H9 (cell line): ENCODE data around the gene CYTH4. TPM values are rescaled to one million over a fixed set of nuclear protein-coding genes. Genes with fewer than 3 reads are reported as not detected.

ENCODE experiments used
- DNase-seq: peaks from one replicate; pipeline ENCODE4 v3.0.0-alpha.2; 2017
- H2AFZ ChIP-seq: one replicate; pipeline ENCODE4 v1.6.1; 2013; ENCODE audit warnings: mild to moderate bottlenecking, low read length, control low read depth, moderate library complexity
- H2AK5ac ChIP-seq: 2 replicates; pipeline ENCODE4 v1.6.1; 2013; ENCODE audit warnings: low read length, control low read depth, mixed read lengths; ENCODE audit not compliant: insufficient read length
- H2BK120ac ChIP-seq: one replicate; pipeline ENCODE4 v1.6.1; 2013; ENCODE audit warnings: low read depth, mild to moderate bottlenecking, low read length, control low read depth, inconsistent platforms; ENCODE audit not compliant: poor library complexity, severe bottlenecking
- H2BK12ac ChIP-seq: 2 replicates; pipeline ENCODE4 v1.6.1; 2013; ENCODE audit warnings: low read length, control low read depth, mixed read lengths, low read depth; ENCODE audit not compliant: insufficient read length
- H2BK15ac ChIP-seq: 2 replicates; pipeline ENCODE4 v1.6.1; 2013; ENCODE audit warnings: low read depth, low read length, control low read depth
- H2BK20ac ChIP-seq: one replicate; pipeline ENCODE4 v1.6.1; 2013; ENCODE audit warnings: low read depth, mild to moderate bottlenecking, low read length, control low read depth, inconsistent platforms; ENCODE audit not compliant: poor library complexity, severe bottlenecking
- H2BK5ac ChIP-seq: 2 replicates; pipeline ENCODE4 v1.6.1; 2013; ENCODE audit warnings: low read length, control low read depth, mixed read lengths; ENCODE audit not compliant: insufficient read length
- H3K14ac ChIP-seq: 2 replicates; pipeline ENCODE4 v1.6.1; 2013; ENCODE audit warnings: low read length, control low read depth; ENCODE audit not compliant: insufficient read depth
- H3K18ac ChIP-seq: 2 replicates; pipeline ENCODE4 v1.6.1; 2013; ENCODE audit warnings: low read depth, mild to moderate bottlenecking, mixed read lengths, low read length, control low read depth; ENCODE audit not compliant: insufficient read length
- H3K23ac ChIP-seq: 2 replicates; pipeline ENCODE4 v1.6.1; 2013; ENCODE audit warnings: low read length, control low read depth, mixed read lengths, low read depth; ENCODE audit not compliant: insufficient read length
- H3K23me2 ChIP-seq: 2 replicates; pipeline ENCODE4 v1.6.1; 2013; ENCODE audit warnings: low read depth, mild to moderate bottlenecking, mixed read lengths, low read length, control low read depth; ENCODE audit not compliant: insufficient read length, poor library complexity, severe bottlenecking
- H3K27ac ChIP-seq: 2 replicates; pipeline ENCODE4 v1.5.1; 2013; ENCODE audit warnings: low read length, control low read depth, mixed read lengths, low read depth; ENCODE audit not compliant: insufficient read length
- H3K27me3 ChIP-seq: 2 replicates; pipeline ENCODE4 v1.6.1; 2013; ENCODE audit warnings: low read length, control low read depth, inconsistent platforms; ENCODE audit not compliant: insufficient read depth
- H3K4ac ChIP-seq: 2 replicates; pipeline ENCODE4 v1.6.1; 2013; ENCODE audit warnings: low read depth, mild to moderate bottlenecking, control low read depth, inconsistent platforms, low read length, moderate library complexity
- H3K4me1 ChIP-seq: 2 replicates; pipeline ENCODE4 v1.6.1; 2013; ENCODE audit warnings: low read length, control low read depth, inconsistent platforms; ENCODE audit not compliant: insufficient read depth
- H3K4me2 ChIP-seq: 2 replicates; pipeline ENCODE4 v1.6.1; 2013; ENCODE audit warnings: low read length, control low read depth, mixed read lengths; ENCODE audit not compliant: insufficient read length, insufficient read depth
- H3K56ac ChIP-seq: 2 replicates; pipeline ENCODE4 v1.6.1; 2013; ENCODE audit warnings: low read depth, mild to moderate bottlenecking, mixed read lengths, low read length, control low read depth; ENCODE audit not compliant: insufficient read length
- H3K79me1 ChIP-seq: 2 replicates; pipeline ENCODE4 v1.6.1; 2013; ENCODE audit warnings: low read depth, mild to moderate bottlenecking, moderate library complexity, low read length, control low read depth, inconsistent platforms; ENCODE audit not compliant: insufficient read depth, poor library complexity, severe bottlenecking
- H3K79me2 ChIP-seq: 2 replicates; pipeline ENCODE4 v1.6.1; 2013; ENCODE audit warnings: low read length, control low read depth, inconsistent platforms; ENCODE audit not compliant: insufficient read depth
- H3K9ac ChIP-seq: 2 replicates; pipeline ENCODE4 v1.6.1; 2013; ENCODE audit warnings: low read length, control low read depth, mixed read lengths; ENCODE audit not compliant: insufficient read length; ENCODE audit errors: extremely low read depth
- H3K9me3 ChIP-seq: one replicate; pipeline ENCODE4 v1.6.1; 2013; ENCODE audit warnings: low read depth, low read length, inconsistent platforms; ENCODE audit not compliant: control insufficient read depth
- H3T11ph ChIP-seq: one replicate; pipeline ENCODE4 v1.6.1; 2013; ENCODE audit warnings: mild to moderate bottlenecking, low read length, control low read depth, inconsistent platforms
- H4K20me1 ChIP-seq: one replicate; pipeline ENCODE4 v1.6.1; 2013; ENCODE audit not compliant: control insufficient read depth, insufficient read length, insufficient read depth
- H4K5ac ChIP-seq: 2 replicates; pipeline ENCODE4 v1.6.1; 2013; ENCODE audit warnings: low read depth, mild to moderate bottlenecking, mixed read lengths, low read length, control low read depth; ENCODE audit not compliant: insufficient read length
- H4K8ac ChIP-seq: replicated peaks from 2 replicates; pipeline ENCODE4 v1.6.1; 2013; ENCODE audit warnings: low read length, control low read depth, mixed read lengths, low read depth; ENCODE audit not compliant: insufficient read length
- H4K91ac ChIP-seq: 2 replicates; pipeline ENCODE4 v1.6.1; 2013; ENCODE audit warnings: low read depth, mild to moderate bottlenecking, moderate library complexity, mixed read lengths, low read length, control low read depth; ENCODE audit not compliant: insufficient read length
- H3K27ac Mint-ChIP-seq, 3 experiments: 2 replicates in 2 of 3; 3 replicates in 1 of 3; pipeline ENCODE4 v1.8.0; 2020 to 2021; ENCODE audit warnings: mixed read lengths in 3 of 3, mild to moderate bottlenecking in 1 of 3, moderate library complexity in 1 of 3
- H3K27me3 Mint-ChIP-seq: 2 replicates; pipeline ENCODE4 v1.8.0; 2021; ENCODE audit warnings: low read depth, mild to moderate bottlenecking, moderate library complexity, mixed read lengths
- H3K36me3 Mint-ChIP-seq, 3 experiments: 2 replicates in 2 of 3; 3 replicates in 1 of 3; pipeline ENCODE4 v1.8.0; 2020 to 2021; ENCODE audit warnings: low read depth in 3 of 3, mixed read lengths in 3 of 3; ENCODE audit not compliant: insufficient read depth in 1 of 3
- H3K4me1 Mint-ChIP-seq, 2 experiments: 2 replicates each; pipeline ENCODE4 v1.8.0; 2020; ENCODE audit warnings: mixed read lengths in 2 of 2
- H3K4me3 Mint-ChIP-seq, 2 experiments: 2 replicates in 1 of 2; 3 replicates in 1 of 2; pipeline ENCODE4 v1.8.0; 2020 to 2021; ENCODE audit warnings: mild to moderate bottlenecking in 2 of 2, mixed read lengths in 2 of 2, moderate library complexity in 1 of 2
- H3K9me3 Mint-ChIP-seq, 2 experiments: 2 replicates in 1 of 2; 3 replicates in 1 of 2; pipeline ENCODE4 v1.8.0; 2020; ENCODE audit warnings: mild to moderate bottlenecking in 2 of 2, mixed read lengths in 2 of 2, moderate library complexity in 1 of 2
- WGBS: extraction: QIAGEN DNeasy Blood & Tissue Kit; methylation state at CpG from one replicate; pipeline ENCODE4 v1.1.7; 2013; ENCODE audit warnings: missing lambda C conversion rate, low lambda C conversion rate, mixed read lengths; ENCODE audit not compliant: insufficient read length; ENCODE audit errors: extremely low coverage; 5-methylcytosine and 5-hydroxymethylcytosine counted together
- total RNA-seq: library from RNA; stranded (reverse); gene quantifications from 2 replicates; pipeline ENCODE4 v1.2.1, GENCODE V29; 2021
- TF ChIP-seq, protein P1 (sequence below): fragments of 200-600 bp; sonication (generic); conservative IDR thresholded peaks from 3 replicates; pipeline ENCODE4 v1.8.0; 2021; ENCODE audit warnings: antibody characterized with exemption, mild to moderate bottlenecking

The CYTH4 gene
- total RNA-seq, 1 experiment from 2014 or later = not detected

DNA sequence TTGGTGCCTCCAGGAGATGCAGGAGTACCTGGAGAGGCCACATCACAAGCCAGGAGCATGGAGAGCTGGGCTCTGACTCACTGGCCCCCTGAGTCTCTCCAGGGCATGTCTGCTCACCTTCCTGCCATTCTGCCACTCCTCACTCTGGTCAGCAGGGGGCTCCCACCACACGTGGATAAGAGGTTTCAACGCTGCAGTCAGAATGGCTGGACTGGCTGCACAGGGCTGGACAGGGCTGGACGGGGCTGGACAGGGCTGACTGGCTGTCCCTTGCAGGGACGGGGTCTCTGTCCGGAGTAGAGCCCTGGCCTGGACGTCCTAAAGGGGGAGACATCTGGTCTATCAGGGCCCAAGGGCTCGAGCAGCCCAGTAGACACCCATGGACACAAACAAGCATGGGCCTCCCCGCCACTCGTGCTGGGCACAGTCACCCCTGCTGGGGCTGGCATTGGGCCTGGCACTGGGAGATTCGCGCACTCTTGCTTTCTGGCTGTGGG lies 34.6 kb downstream of the CYTH4 start:
- Mint-ChIP-seq H3K27ac (peak overlapping the region in 1 of 3 experiments; percentile 55; a peak in 1 of 7 replicates), H3K4me3 (no peak overlapping the region), H3K9me3 (no peaks in the 10 kb centered on the region; a peak in 1 of 5 replicates), H3K27me3 (peaks cover 33% of the 10 kb centered on the region), H3K36me3 (no peaks in the 10 kb centered on the region), H3K4me1 (peaks cover 10 to 17% of the 10 kb centered on the region in 2 experiments)
- H2BK20ac ChIP-seq = no peak overlapping the region
- no peak overlapping the region for H3K4ac ChIP-seq
- H3K4me2 ChIP-seq = no peak overlapping the region
- no peak overlapping the region for H3K27ac ChIP-seq
- H2BK15ac ChIP-seq = no peak overlapping the region
- TF ChIP-seq, protein P1, sequence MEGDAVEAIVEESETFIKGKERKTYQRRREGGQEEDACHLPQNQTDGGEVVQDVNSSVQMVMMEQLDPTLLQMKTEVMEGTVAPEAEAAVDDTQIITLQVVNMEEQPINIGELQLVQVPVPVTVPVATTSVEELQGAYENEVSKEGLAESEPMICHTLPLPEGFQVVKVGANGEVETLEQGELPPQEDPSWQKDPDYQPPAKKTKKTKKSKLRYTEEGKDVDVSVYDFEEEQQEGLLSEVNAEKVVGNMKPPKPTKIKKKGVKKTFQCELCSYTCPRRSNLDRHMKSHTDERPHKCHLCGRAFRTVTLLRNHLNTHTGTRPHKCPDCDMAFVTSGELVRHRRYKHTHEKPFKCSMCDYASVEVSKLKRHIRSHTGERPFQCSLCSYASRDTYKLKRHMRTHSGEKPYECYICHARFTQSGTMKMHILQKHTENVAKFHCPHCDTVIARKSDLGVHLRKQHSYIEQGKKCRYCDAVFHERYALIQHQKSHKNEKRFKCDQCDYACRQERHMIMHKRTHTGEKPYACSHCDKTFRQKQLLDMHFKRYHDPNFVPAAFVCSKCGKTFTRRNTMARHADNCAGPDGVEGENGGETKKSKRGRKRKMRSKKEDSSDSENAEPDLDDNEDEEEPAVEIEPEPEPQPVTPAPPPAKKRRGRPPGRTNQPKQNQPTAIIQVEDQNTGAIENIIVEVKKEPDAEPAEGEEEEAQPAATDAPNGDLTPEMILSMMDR = peak; percentile 89
- H2AFZ ChIP-seq = no peak overlapping the region
- H3T11ph ChIP-seq = no peak overlapping the region
- no CpG with 5 or more reads among the region's 11 CpGs for WGBS
- no peak overlapping the region for H4K5ac ChIP-seq
- no peak overlapping the region for H4K8ac ChIP-seq
- no peaks in the 10 kb centered on the region for H3K23me2 ChIP-seq
- H3K56ac ChIP-seq = no peak overlapping the region
- no peak overlapping the region for H3K18ac ChIP-seq
- no peak overlapping the region for H2AK5ac ChIP-seq
- no peak overlapping the region for H2BK12ac ChIP-seq
- no peak overlapping the region for H2BK120ac ChIP-seq
- H3K27me3 ChIP-seq = no peaks in the 10 kb centered on the region
- no peaks in the 10 kb centered on the region for H3K9me3 ChIP-seq
- H3K79me1 ChIP-seq = no peaks in the 10 kb centered on the region
- H4K20me1 ChIP-seq = no peaks in the 10 kb centered on the region
- DNase-seq = peak; percentile 86
- H3K9ac ChIP-seq = no peak overlapping the region
- no peaks in the 10 kb centered on the region for H3K4me1 ChIP-seq
- H2BK5ac ChIP-seq = no peak overlapping the region
- no peak overlapping the region for H3K23ac ChIP-seq
- H4K91ac ChIP-seq = no peak overlapping the region
- H3K79me2 ChIP-seq = no peaks in the 10 kb centered on the region
- H3K14ac ChIP-seq = no peak overlapping the region
